ENCODE results near the gene CAPN14. TPM values are rescaled to one million over a fixed set of nuclear protein-coding genes. Genes with fewer than 3 reads are reported as not detected.

CAPN14 gene
- total RNA-seq, 1 donor from 2014 or later = 3.3 TPM

- H3K4me1 Mint-ChIP-seq = peaks cover 39% of the 10 kb centered on the region
- H3K27ac Mint-ChIP-seq = peak overlapping the region; percentile 82
- DNase-seq = no peak
- no peaks in the 10 kb centered on the region for H3K27me3 Mint-ChIP-seq
- CTCF ChIA-PET = interaction anchor here (1.0 to 3.1 kb wide), 7 partner anchors 13 to 1068 kb away, joined by 3 to 16 read pairs (median 6); no protein-coding TSS in a partner anchor
- no peak for TF ChIP-seq CTCF (IDR thresholded peaks at IDR 0.05)
- POLR2A ChIA-PET = interaction anchor here (0.6 to 3.2 kb wide), 15 partner anchors 9 to 1086 kb away, joined by 3 to 37 read pairs (median 6); partner anchors contain the start of genes CAPN14 and YPEL5
- peak overlapping the region; percentile 85 for H3K4me3 Mint-ChIP-seq
- intact Hi-C loops (cut with micrococcal nuclease) = loop anchor here (1.0 to 10.0 kb wide), 4 partner anchors 14 to 938 kb away; no protein-coding TSS in a partner anchor
- no peak for ATAC-seq (ENCODE audit: low read depth)
- peaks cover 2% of the 10 kb centered on the region for H3K36me3 Mint-ChIP-seq (ENCODE audit: low read depth)
- no peaks in the 10 kb centered on the region for H3K9me3 Mint-ChIP-seq
Observed at GRCh38 chr2:31233231-31233630, 15.9 kb upstream of the CAPN14 start.

GRCh38 chr2:31232586-31232985 lies 15.3 kb upstream of the CAPN14 start:
- DNase-seq (no peak), ATAC-seq (ENCODE audit: low read depth) (no peak)
- ChIA-PET CTCF (interaction anchor here (1.2 to 1.5 kb wide), 2 partner anchors 63 to 100 kb away, joined by 3 to 5 read pairs; no protein-coding TSS in a partner anchor), POLR2A (interaction anchor here (0.6 to 1.7 kb wide), 2 partner anchors 9 to 20 kb away, joined by 4 to 11 read pairs; no protein-coding TSS in a partner anchor)
- Mint-ChIP-seq H3K36me3 (ENCODE audit: low read depth) (no peaks in the 10 kb centered on the region), H3K27me3 (no peaks in the 10 kb centered on the region), H3K9me3 (no peaks in the 10 kb centered on the region), H3K27ac (no peak overlapping the region), H3K4me3 (no peak overlapping the region), H3K4me1 (peaks cover 41% of the 10 kb centered on the region)
- intact Hi-C loops (cut with micrococcal nuclease) = loop anchor here (10.0 kb wide), 1 partner anchor 938 kb away; no protein-coding TSS in a partner anchor
- no peak for TF ChIP-seq CTCF (IDR thresholded peaks at IDR 0.05)

- ChIA-PET CTCF (interaction anchor here (1.2 to 1.5 kb wide), 2 partner anchors 24 to 62 kb away, joined by 3 to 5 read pairs; no protein-coding TSS in a partner anchor), POLR2A (interaction anchor here (0.6 kb wide), 2 partner anchors 21 to 768 kb away, joined by 4 read pairs; no protein-coding TSS in a partner anchor)
- H3K9me3 Mint-ChIP-seq = no peaks in the 10 kb centered on the region
- no peak for TF ChIP-seq CTCF (IDR thresholded peaks at IDR 0.05)
- no peak overlapping the region for H3K4me3 Mint-ChIP-seq
- no peaks in the 10 kb centered on the region for H3K27me3 Mint-ChIP-seq
- peaks cover 46% of the 10 kb centered on the region for H3K4me1 Mint-ChIP-seq
- no peak overlapping the region for H3K27ac Mint-ChIP-seq
- DNase-seq (no peak), ATAC-seq (ENCODE audit: low read depth) (no peak)
- no peaks in the 10 kb centered on the region for H3K36me3 Mint-ChIP-seq (ENCODE audit: low read depth)
- intact Hi-C loops (cut with micrococcal nuclease) = loop anchor here (10.0 kb wide), 1 partner anchor 937 kb away; no protein-coding TSS in a partner anchor
Observed at GRCh38 chr2:31231571-31232302, 14.4 kb upstream of the CAPN14 start.

GRCh38 chr2:31230751-31231150 lies 13.4 kb upstream of the CAPN14 start:
- H3K36me3 Mint-ChIP-seq (ENCODE audit: low read depth) = no peaks in the 10 kb centered on the region
- intact Hi-C loops (cut with micrococcal nuclease) = loop anchor here (10.0 kb wide), 1 partner anchor 936 kb away; no protein-coding TSS in a partner anchor
- no peaks in the 10 kb centered on the region for H3K9me3 Mint-ChIP-seq
- no peak overlapping the region for H3K4me3 Mint-ChIP-seq
- no peak for TF ChIP-seq CTCF (IDR thresholded peaks at IDR 0.05)
- H3K4me1 Mint-ChIP-seq = peaks cover 36% of the 10 kb centered on the region
- ATAC-seq (ENCODE audit: low read depth) (no peak), DNase-seq (no peak)
- ChIA-PET CTCF (no interaction called here), POLR2A (interaction anchor here (3.0 kb wide), 1 partner anchor 11 kb away, joined by 12 read pairs; no protein-coding TSS in a partner anchor)
- no peaks in the 10 kb centered on the region for H3K27me3 Mint-ChIP-seq
- no peak overlapping the region for H3K27ac Mint-ChIP-seq

GRCh38 chr2:31228717-31229116 lies 11.4 kb upstream of the CAPN14 start:
- Mint-ChIP-seq H3K9me3 (no peaks in the 10 kb centered on the region), H3K36me3 (ENCODE audit: low read depth) (no peaks in the 10 kb centered on the region), H3K27ac (no peak overlapping the region), H3K4me1 (peaks cover 25% of the 10 kb centered on the region), H3K4me3 (no peak overlapping the region), H3K27me3 (no peaks in the 10 kb centered on the region)
- intact Hi-C loops (cut with micrococcal nuclease) = no loop called here
- no peak for TF ChIP-seq CTCF (IDR thresholded peaks at IDR 0.05)
- ATAC-seq (ENCODE audit: low read depth) = no peak
- ChIA-PET CTCF (interaction anchor here (1.0 kb wide), 1 partner anchor 61 kb away, joined by 3 read pairs; no protein-coding TSS in a partner anchor), POLR2A (interaction anchor here (3.0 kb wide), 1 partner anchor 9 kb away, joined by 12 read pairs; no protein-coding TSS in a partner anchor)
- no peak for DNase-seq

Measured in activated B cell treated with CpG ODN at 0.5 μM for 24 hours (primary cell).